Loucy (cell line): ENCODE data around the gene GLIPR1.

Experiments
- EZH2phosphoT487 ChIP-seq: fragments of 200-600 bp; IDR thresholded peaks from 2 replicates; pipeline ENCODE4 v1.6.1; 2018; ENCODE audit warnings: antibody characterized with exemption, mild to moderate bottlenecking, moderate library complexity, borderline replicate concordance
- TF ChIP-seq, protein P1 (sequence below): fragments of 200-600 bp; sonication (generic); conservative IDR thresholded peaks from 2 replicates; pipeline ENCODE4 v1.5.1; 2014; ENCODE audit warnings: mild to moderate bottlenecking, antibody characterized with exemption, low read length

DNA sequence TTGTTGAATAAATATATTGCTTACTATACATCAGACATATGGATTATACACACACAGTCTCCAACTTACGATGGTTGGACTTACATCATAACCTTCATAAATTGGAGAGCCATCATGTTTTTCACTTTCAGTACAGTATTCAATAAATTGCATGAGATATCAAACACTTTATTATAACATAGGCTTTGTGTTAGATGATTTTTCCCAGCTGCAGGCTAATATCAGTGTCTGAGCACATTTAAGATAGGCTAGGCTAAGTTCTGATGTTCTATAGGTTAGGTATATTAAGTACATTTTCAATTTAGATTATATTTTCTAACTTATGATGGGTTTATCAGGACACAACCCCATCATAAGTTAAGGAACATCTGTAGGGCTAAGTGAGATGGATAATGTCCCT, 48.8 kb downstream of the GLIPR1 start:
- TF ChIP-seq, protein P1, sequence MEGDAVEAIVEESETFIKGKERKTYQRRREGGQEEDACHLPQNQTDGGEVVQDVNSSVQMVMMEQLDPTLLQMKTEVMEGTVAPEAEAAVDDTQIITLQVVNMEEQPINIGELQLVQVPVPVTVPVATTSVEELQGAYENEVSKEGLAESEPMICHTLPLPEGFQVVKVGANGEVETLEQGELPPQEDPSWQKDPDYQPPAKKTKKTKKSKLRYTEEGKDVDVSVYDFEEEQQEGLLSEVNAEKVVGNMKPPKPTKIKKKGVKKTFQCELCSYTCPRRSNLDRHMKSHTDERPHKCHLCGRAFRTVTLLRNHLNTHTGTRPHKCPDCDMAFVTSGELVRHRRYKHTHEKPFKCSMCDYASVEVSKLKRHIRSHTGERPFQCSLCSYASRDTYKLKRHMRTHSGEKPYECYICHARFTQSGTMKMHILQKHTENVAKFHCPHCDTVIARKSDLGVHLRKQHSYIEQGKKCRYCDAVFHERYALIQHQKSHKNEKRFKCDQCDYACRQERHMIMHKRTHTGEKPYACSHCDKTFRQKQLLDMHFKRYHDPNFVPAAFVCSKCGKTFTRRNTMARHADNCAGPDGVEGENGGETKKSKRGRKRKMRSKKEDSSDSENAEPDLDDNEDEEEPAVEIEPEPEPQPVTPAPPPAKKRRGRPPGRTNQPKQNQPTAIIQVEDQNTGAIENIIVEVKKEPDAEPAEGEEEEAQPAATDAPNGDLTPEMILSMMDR = no peak
- TF ChIP-seq EZH2phosphoT487 = no peak
